ENCODE measurements around the gene PBX1.

PBX1 gene

GRCh38 chr1:164830628-164831027 is 271.6 kb downstream of the PBX1 start:
- DNase-seq (ENCODE audit: low read depth) = no peak

- no peak for DNase-seq (ENCODE audit: low read depth)
Measured at GRCh38 chr1:164834641-164835040, 275.7 kb downstream of the PBX1 start.

DNA sequence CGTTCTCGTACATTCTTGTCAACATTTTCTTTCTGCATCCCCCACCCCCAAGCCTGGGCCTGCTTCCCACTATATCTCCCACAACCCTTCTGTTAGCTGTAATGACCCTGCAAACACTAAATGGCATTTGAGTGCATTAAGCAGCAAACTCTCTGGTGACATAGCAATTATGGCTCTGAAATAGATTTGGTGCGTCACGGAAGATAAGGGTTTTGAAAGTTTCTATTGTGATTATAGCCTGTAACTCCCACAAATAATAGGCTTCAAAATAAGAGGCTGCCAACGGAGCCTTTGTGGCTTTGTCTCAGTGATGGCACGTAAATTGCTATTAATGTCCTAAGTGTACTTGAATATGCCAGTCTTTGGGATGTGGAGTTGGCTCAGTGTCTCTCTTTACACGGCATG is 277.6 kb downstream of the PBX1 start:
- DNase-seq (ENCODE audit: low read depth) = no peak

GRCh38 chr1:164838786-164839185 is 279.8 kb downstream of the PBX1 start:
- DNase-seq (ENCODE audit: low read depth) = no peak

- no peak for DNase-seq (ENCODE audit: low read depth)
Measured at GRCh38 chr1:164840936-164841335, 282.0 kb downstream of the PBX1 start.

DNA sequence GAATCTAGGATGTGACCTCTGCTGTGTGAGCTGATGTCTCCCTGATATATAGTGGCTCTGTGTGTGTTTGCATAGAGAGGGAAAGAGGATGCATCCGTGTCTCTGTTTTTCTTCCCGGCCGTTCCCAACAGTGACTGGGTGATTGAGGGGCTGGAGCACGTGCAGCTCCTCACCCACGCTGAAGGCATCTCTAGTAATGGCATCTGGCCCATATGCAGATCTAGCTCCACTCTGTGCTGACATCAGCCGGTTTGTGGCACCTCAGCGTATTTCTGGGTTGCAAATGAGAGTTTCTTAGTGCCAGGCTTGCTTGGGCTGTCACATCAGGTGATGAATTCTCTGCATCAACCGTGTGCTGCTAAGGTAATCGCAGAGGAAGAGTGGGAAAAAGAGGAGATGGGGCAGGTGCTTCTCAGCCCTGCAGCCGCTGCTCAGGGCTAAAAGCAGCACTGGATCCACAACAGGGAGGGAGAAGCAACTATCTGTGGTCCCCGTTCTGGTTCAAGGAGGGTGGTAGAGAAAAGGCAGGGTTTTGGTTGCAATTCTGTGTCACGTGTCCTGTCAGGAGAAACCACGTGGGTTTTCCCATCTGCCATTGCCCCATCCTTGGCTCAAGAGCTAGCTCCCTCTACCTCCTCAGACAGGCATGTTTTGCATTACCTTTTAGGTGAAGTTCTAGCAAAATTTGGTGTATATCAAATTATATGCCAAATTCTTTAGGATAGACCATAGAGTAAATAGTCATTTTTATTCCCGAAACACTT is 282.9 kb downstream of the PBX1 start:
- no peak for DNase-seq (ENCODE audit: low read depth)

GRCh38 chr1:164842870-164843269 is 283.9 kb downstream of the PBX1 start:
- DNase-seq (ENCODE audit: low read depth) = no peak

DNA sequence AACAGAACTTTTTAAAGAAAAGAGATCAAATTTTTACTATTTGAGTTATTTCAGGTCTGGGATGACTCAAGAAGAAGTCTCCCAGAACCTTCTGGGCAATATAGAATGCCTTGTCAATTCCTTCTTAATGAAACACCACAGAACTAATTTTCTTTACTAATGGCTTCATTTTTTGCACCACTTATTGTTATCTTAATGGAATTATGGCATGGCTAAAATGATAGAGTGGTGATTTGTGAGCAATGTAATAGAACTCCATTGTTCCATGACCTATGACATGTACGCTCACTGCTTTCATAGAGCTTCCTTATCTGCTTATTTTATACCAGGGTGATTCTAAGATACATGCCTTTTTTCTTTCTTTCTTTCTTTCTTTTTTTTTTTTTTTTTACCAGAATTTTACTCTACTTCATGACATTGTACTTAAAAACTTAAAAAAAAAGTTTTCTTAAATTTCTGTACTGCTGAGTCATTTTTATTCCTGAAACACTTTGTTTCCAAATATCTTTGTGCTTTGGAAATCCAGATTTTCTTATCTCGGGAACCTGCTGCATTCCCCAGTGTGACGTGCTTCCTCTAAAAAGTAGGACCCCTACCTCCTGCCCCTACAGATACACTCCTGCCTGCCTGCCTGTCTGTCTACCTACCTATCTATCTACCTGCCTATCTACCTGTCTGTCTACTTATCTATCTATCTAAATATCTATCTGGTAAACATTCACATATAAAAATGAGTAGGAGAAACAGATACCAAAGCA is 284.9 kb downstream of the PBX1 start:
- DNase-seq (ENCODE audit: low read depth) = no peak

DNA sequence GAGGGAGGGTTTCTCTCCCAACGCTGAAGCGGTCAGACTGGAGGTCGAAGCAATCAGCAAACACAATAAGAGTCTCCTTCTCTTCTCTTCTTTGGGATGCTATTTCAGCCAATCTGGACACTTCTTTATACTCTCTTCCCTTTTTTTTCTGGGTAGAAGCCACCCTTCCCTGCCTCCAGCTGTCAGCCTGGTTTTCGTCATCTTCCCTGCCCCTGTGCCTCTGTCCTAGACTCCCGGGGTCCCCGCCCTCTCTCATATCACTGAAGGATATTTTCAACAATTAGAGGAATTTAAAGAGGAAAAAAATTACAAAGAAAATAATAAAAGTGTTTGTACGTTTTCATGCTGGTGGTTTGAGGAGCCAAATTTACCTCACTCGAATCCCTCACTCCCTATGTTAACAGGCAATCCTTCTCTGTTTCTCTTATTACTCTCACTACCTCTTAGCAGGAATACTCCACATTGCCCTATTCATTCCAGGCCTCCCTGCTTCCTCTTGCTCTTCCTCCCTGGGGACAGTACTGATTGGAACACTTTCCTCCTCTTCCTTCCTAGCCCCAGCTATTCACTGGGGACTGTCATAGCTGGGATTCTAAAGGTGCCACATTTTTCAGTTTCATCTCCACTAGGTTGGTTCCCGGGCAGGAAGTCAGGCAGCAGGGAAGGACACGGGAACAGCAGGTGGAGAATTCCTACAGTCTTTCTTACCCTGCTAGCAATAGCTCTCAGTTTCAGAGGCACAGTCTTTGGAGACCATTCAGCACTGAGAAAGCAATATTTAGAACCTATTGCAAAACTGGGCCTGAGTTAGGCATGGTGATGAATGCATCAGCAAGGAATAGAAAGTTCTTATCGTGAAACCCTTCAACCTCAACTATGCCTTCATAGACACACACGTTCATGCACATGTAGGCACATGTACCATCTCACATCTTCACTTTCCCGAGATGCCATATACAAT is 288.0 kb downstream of the PBX1 start:
- no peak for DNase-seq (ENCODE audit: low read depth)

- no peak for DNase-seq (ENCODE audit: low read depth)
Measured at GRCh38 chr1:164853146-164853545, 294.2 kb downstream of the PBX1 start.

DNA sequence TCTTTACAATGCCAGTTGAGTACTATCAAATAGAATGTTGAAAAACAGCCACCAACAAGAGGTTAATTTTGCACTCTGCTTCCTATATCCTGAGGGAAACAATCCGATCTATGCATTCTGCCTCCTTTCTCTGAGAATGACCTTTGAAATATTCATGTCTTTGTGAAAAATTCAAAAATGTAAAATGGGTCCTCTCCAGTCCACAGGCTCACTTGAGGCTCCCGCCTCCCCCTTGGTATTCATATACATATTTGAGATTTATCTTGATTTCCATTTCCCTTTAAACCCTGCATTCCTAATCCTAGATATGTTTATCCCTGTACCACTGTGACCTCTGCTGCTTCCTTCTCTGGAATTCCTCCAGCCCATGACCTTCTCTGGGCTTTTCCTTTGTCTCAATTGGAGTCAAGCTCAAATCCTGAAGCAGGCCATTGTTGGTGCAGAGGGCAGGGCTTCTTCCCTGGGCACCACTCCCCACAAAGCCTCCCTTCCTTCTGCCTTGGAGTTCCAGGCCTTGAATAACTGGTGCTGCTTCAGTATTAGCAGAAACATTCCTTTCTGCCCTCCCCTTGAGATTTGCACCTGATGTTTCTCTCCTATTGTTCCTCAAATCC is 296.8 kb downstream of the PBX1 start:
- no peak for DNase-seq (ENCODE audit: low read depth)

- no peak for DNase-seq (ENCODE audit: low read depth)
Measured at GRCh38 chr1:164856381-164856780, 297.4 kb downstream of the PBX1 start.

GRCh38 chr1:164857439-164857838 is 298.5 kb downstream of the PBX1 start:
- no peak for DNase-seq (ENCODE audit: low read depth)

DNA sequence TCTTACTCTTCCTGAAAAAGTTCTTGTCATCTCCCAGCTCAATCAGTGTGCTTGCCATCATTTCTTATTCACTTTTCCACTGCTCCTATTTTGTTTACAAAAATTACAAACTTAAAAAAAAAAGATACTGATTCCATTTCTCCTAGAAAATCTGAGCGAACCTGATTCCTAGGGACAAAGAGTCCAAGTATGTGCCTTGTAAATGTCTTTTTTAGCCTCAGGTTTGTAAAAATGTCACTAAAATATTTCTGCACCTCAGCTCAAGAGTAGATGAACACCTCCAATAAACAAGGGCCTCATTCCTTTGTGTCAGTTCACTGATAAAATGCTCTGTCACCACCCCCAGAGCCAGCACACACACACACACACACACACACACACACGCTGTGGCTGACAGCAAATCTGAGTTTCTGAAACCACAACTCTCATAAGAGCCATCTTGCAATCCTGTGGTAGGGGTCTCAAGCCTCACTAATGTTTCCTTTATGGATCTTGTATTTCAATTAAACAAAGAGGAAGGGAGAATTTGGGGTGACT is 299.2 kb downstream of the PBX1 start:
- DNase-seq (ENCODE audit: low read depth) = no peak

DNA sequence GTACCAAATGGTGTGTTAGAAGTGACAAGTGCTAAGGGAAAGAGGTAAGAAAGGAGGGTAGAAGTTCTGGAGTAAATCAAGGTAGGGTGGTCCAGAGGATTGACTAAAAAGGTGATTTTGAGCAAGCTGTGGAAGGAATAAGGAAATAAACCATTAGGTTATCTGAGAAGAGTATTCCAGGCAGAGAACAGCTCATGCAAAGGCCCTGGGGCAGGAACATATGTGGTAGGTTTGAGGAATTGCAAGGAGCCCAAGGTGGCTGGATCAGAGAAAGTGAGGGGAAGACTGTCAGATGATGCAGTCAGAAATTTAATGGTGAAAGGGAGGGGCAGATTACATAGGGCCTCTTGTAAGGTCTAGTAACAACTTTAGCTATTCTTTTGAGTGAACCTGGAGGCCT is 302.6 kb downstream of the PBX1 start:
- no peak for DNase-seq (ENCODE audit: low read depth)

- DNase-seq (ENCODE audit: low read depth) = no peak
Measured at GRCh38 chr1:164863056-164863455, 304.1 kb downstream of the PBX1 start.

- no peak for DNase-seq (ENCODE audit: low read depth)
Measured at GRCh38 chr1:164864161-164864560, 305.2 kb downstream of the PBX1 start.

DNA sequence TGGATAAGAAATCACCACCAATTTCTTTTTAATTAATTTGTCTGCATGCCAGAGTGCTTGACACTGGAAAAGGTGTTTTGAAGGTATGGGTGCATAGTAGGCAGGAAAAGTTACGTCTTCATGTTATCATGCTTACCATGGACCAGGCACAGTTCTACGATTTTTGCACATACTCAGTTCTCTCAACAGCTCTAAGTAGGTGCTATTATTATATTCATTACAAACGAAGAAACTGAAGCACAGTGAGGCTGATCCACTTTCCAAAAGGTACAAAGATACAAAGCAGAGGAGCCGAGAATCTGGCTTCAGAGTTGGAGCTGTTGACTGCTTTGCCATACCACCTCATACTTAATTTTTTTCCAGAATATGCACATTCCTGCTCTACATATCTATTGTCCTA is 306.4 kb downstream of the PBX1 start:
- DNase-seq (ENCODE audit: low read depth) = no peak

- DNase-seq (ENCODE audit: low read depth) = no peak
Measured at GRCh38 chr1:164867590-164867989, 308.6 kb downstream of the PBX1 start.

DNA sequence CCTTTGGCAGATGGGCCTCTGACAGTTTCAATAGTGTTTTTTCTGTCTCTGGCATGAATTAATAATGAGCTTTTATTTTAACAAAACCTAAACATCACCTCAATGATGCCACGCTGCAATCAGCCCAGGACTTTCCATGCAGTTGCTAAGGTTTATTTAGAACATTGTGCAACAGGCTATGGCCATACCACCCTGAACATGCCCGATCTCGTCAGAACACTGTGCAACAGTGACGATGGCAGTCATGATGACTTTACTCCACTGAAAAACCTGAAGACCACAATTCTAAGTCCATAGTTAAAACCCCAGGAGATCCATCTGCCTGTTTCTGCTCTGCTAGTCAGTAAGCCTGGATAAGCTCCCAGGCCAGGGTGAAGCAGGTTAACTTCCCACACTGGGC is 310.0 kb downstream of the PBX1 start:
- no peak for DNase-seq (ENCODE audit: low read depth)

GRCh38 chr1:164875518-164875917 is 316.5 kb downstream of the PBX1 start:
- no peak for DNase-seq (ENCODE audit: low read depth)
